HUES6 (cell line): ENCODE measurements around the gene SLC4A3.
A peak's percentile ranks its signal among the peaks of the same experiment; 100 is the strongest.

Experiments used
- H3K27ac ChIP-seq: 2 replicates; pipeline ENCODE4 v1.7.0; 2013; ENCODE audit warnings: low read depth, mild to moderate bottlenecking, low read length, inconsistent platforms
- H3K27me3 ChIP-seq: 2 replicates; pipeline ENCODE4 v1.6.1; 2013; ENCODE audit warnings: low read length; ENCODE audit not compliant: control insufficient read depth, insufficient read depth
- H3K36me3 ChIP-seq: 2 replicates; pipeline ENCODE4 v1.6.1; 2013; ENCODE audit warnings: low read length; ENCODE audit not compliant: control insufficient read depth, insufficient read depth
- H3K4me1 ChIP-seq: 2 replicates; pipeline ENCODE4 v1.6.1; 2013; ENCODE audit warnings: low read length; ENCODE audit not compliant: control insufficient read depth, insufficient read depth
- H3K4me3 ChIP-seq: 2 replicates; pipeline ENCODE4 v1.5.1; 2013; ENCODE audit warnings: low read depth, low read length
- H3K9ac ChIP-seq: one replicate; pipeline ENCODE4 v1.6.1; 2013; ENCODE audit warnings: mild to moderate bottlenecking, low read length
- H3K9me3 ChIP-seq: 2 replicates; pipeline ENCODE4 v1.6.1; 2013; ENCODE audit warnings: low read depth, low read length; ENCODE audit not compliant: control insufficient read depth, insufficient read depth

SLC4A3 gene

DNA sequence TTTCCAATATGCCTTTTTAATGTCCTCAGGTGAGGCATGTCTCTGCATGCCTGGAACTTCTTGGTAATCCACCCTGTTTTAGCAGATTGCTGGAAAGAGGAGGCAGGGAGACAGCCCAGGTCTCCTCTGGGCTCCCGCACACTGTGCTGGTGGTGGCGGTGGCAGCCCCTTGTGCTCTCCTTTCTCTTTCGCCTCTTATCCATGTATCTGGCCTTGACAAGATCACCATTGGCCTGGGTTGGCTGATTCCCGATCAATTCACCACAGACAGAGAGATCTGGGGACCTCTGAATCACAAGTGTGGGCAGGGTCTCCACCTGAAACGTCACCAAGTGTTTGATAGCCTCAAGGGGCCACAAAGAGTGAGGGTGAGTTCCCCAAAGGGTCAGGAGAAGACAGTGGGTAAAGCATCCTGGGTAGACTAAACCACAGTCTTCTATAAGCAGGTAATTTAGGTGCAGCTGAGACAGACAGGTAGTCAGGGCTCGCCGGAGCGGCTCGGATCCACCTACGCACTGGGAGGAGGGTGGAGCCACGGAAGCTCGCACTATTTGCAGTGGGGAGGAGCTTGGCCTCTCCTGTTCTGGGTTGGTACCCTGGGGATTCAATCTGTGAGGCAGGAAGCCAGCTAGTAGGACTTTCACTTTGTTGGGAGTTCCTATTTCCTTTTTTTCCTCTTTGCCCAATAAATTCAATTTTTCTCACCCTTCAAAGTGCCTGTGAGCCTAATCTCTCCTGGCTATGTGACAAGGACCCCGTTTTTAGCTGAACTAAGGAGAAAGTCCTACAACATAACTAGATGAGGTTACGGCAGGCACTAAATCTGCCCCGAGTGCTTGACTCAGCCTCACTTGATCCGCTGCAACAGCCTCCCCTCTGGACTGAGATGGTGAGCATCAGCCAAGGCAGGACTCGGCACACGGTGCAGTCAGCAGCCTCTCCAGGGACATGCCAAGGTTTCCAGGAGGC lies 57.6 kb downstream of the SLC4A3 start:
- H3K9me3 ChIP-seq = peaks cover 16% of the 10 kb centered on the region
- peaks cover 32% of the 10 kb centered on the region for H3K4me1 ChIP-seq
- peak overlapping the region; percentile 50; the same call in 1 of the 2 replicates for H3K27ac ChIP-seq
- H3K9ac ChIP-seq = peak overlapping the region; percentile 83
- no peaks in the 10 kb centered on the region for H3K27me3 ChIP-seq
- peak overlapping the region; percentile 21 for H3K4me3 ChIP-seq
- no peaks in the 10 kb centered on the region for H3K36me3 ChIP-seq

DNA sequence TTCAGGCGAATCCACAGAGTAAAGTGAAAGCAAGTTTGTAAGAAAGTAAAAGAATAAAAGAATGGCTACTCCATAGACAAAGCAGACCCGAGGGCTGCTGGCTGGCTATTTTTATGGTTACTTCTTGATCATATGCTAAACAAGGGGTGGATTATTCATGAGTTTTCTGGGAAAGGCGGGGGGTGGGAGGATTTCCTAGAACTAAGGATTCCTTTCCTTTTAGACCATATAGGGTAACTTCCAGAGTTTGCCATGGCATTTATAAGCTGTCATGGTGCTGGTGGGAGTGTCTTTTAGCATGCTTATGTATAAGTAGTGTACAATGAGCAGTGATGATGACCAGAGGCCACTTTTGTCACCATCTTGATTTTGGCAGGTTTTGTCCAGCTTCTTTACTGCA lies 59.8 kb downstream of the SLC4A3 start:
- Histone ChIP-seq H3K36me3 (no peaks in the 10 kb centered on the region), H3K9me3 (peaks cover 16% of the 10 kb centered on the region), H3K27me3 (no peaks in the 10 kb centered on the region), H3K9ac (no peak overlapping the region), H3K4me3 (no peak overlapping the region), H3K4me1 (peaks cover 36% of the 10 kb centered on the region), H3K27ac (peak overlapping the region; percentile 69; the same call in 1 of the 2 replicates)

- H3K9me3 ChIP-seq = peaks cover 11% of the 10 kb centered on the region
- H3K9ac ChIP-seq = no peak overlapping the region
- peaks cover 36% of the 10 kb centered on the region for H3K4me1 ChIP-seq
- H3K27ac ChIP-seq = no peak overlapping the region
- no peaks in the 10 kb centered on the region for H3K36me3 ChIP-seq
- no peaks in the 10 kb centered on the region for H3K27me3 ChIP-seq
- H3K4me3 ChIP-seq = no peak overlapping the region
These were observed 60.6 kb downstream of the SLC4A3 start for GRCh38 chr2:219687882-219688559.

- Histone ChIP-seq H3K36me3 (no peaks in the 10 kb centered on the region), H3K9ac (no peak overlapping the region), H3K9me3 (peaks cover 4% of the 10 kb centered on the region; the same call in 1 of the 2 replicates), H3K27ac (no peak overlapping the region), H3K27me3 (no peaks in the 10 kb centered on the region), H3K4me3 (no peak overlapping the region), H3K4me1 (peaks cover 36% of the 10 kb centered on the region)
These were observed 61.4 kb downstream of the SLC4A3 start for GRCh38 chr2:219688560-219689445.

GRCh38 chr2:219689676-219690628 lies 62.5 kb downstream of the SLC4A3 start:
- Histone ChIP-seq H3K4me3 (no peak overlapping the region), H3K9ac (no peak overlapping the region), H3K27ac (no peak overlapping the region), H3K36me3 (no peaks in the 10 kb centered on the region), H3K4me1 (peaks cover 30% of the 10 kb centered on the region), H3K27me3 (no peaks in the 10 kb centered on the region), H3K9me3 (no peaks in the 10 kb centered on the region)

- Histone ChIP-seq H3K9me3 (0 out of 2 replicates have a peak, but pooled peaks cover 3% of the 10 kb centered on the region), H3K4me3 (no peak overlapping the region), H3K27me3 (no peaks in the 10 kb centered on the region), H3K36me3 (no peaks in the 10 kb centered on the region), H3K27ac (no peak overlapping the region), H3K9ac (no peak overlapping the region), H3K4me1 (peaks cover 18% of the 10 kb centered on the region; the same call in 1 of the 2 replicates)
These were observed 64.1 kb downstream of the SLC4A3 start for GRCh38 chr2:219691571-219691970.
